Measurements from ENCODE around the gene RELN.
A peak's percentile ranks its signal among the peaks of the same experiment; 100 is the strongest.
"Not testable (repeated sequence)": the region's sequence is repeated elsewhere in the genome, so short reads cannot be mapped to it uniquely, and the experiment has no call there.

The RELN gene

GRCh38 chr7:103940382-103941268 lies 48.8 kb downstream of the RELN start:
- DNase-seq: no peak

- no peak for DNase-seq
These were observed 51.8 kb downstream of the RELN start for GRCh38 chr7:103937680-103938079.

- no peak for DNase-seq
These were observed 52.9 kb downstream of the RELN start for GRCh38 chr7:103936558-103936957.

GRCh38 chr7:103934508-103934907 lies 55.0 kb downstream of the RELN start:
- peak; percentile 17 for DNase-seq

GRCh38 chr7:103932389-103932788 lies 57.1 kb downstream of the RELN start:
- no peak for DNase-seq

- DNase-seq: no peak
These were observed 59.6 kb downstream of the RELN start for GRCh38 chr7:103929901-103930311.

GRCh38 chr7:103928581-103928980 lies 60.9 kb downstream of the RELN start:
- DNase-seq: no peak

- no peak for DNase-seq
These were observed 65.3 kb downstream of the RELN start for GRCh38 chr7:103924184-103924583.

GRCh38 chr7:103922407-103922806 lies 67.1 kb downstream of the RELN start:
- no peak for DNase-seq

- no peak for DNase-seq
These were observed 67.8 kb downstream of the RELN start for GRCh38 chr7:103921692-103922091.

GRCh38 chr7:103919272-103919868 lies 70.1 kb downstream of the RELN start:
- DNase-seq: no peak

GRCh38 chr7:103918631-103919271 lies 70.7 kb downstream of the RELN start:
- no peak for DNase-seq

GRCh38 chr7:103915680-103916357 lies 73.6 kb downstream of the RELN start:
- no peak for DNase-seq

- no peak for DNase-seq
These were observed 75.1 kb downstream of the RELN start for GRCh38 chr7:103914147-103914899.

- DNase-seq: no peak
These were observed 76.4 kb downstream of the RELN start for GRCh38 chr7:103912891-103913605.

- not testable (repeated sequence) for DNase-seq
These were observed 78.4 kb downstream of the RELN start for GRCh38 chr7:103911015-103911414.

- no peak for DNase-seq
These were observed 83.5 kb downstream of the RELN start for GRCh38 chr7:103905997-103906396.

- DNase-seq: no peak
These were observed 86.5 kb downstream of the RELN start for GRCh38 chr7:103902917-103903316.

- DNase-seq: not testable (repeated sequence)
These were observed 92.6 kb downstream of the RELN start for GRCh38 chr7:103896826-103897225.

- peak; percentile 23 for DNase-seq
These were observed 94.5 kb downstream of the RELN start for GRCh38 chr7:103894656-103895596.

GRCh38 chr7:103893350-103893749 lies 96.1 kb downstream of the RELN start:
- DNase-seq: no peak

Data from NCI-H1092 (cell line).